ENCODE data around the gene TACC2. TPM values are rescaled to one million over a fixed set of nuclear protein-coding genes. Genes with fewer than 3 reads are reported as not detected.

TACC2 gene
- total and polyA plus RNA-seq, 3 experiments from 2014 or later, result not detected

DNA sequence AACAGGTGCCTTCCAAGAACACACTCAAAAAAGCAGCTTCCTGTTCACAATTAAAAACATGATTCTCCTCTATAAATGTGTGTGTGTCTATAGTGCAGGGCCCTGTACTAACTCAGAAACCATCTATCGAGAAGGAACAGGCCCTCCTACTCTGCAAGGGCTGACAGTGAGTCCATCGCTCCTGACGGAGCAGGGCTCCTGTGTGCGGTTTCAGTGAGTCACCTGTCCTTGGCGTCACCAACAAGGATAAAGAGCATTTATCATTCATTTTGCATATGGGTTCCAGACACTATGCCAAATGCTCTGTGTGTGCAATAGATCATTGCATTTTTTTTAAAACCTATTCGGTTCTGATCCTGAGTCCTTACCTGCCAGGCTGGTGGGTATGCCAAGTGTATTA lies 63.7 kb downstream of the TACC2 start:
- CTCF ChIA-PET, result no interaction called here

DNA sequence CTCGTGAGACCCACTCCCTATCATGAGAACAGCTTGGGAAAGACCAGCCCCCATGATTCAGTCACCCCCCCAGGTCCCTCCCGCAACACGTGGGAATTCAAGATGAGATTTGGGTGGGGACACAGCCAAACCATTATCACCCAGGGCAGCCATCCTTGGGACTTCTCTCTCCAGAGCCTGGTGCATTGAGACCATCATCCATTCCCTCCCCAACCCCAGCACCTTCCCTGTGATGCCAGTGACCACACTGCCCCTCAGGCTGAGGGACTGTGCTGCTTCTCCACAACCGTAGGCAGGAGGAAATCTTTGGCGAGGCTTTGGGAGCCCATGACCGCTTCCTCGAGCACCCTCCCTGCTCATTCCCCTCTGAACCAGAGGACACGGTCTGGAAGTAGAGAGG lies 64.4 kb downstream of the TACC2 start:
- H3K9me3 ChIP-seq (ENCODE audit: low read length), result no peaks in the 10 kb centered on the region
- Mint-ChIP-seq H3K4me1 (no peaks in the 10 kb centered on the region), H3K4me3 (no peak overlapping the region), H3K9me3 (peaks cover 0 to 7% (median 0%) of the 10 kb centered on the region in 5 donors), H3K27ac (no peak overlapping the region), H3K27me3 (peaks cover 9 to 14% of the 10 kb centered on the region in 2 donors), H3K36me3 (no peaks in the 10 kb centered on the region)
- no peak for DNase-seq
- H3K36me3 ChIP-seq (ENCODE audit: insufficient read depth, low read length), result no peaks in the 10 kb centered on the region
- no peak overlapping the region for H3K27ac ChIP-seq (ENCODE audit: low read depth, low read length)
- H3K27me3 ChIP-seq (ENCODE audit: insufficient read depth, low read length, poor library complexity, severe bottlenecking), result no peaks in the 10 kb centered on the region
- CTCF ChIA-PET, result no interaction called here
- no peak overlapping the region for H3K4me3 ChIP-seq (ENCODE audit: low read length)
- no peaks in the 10 kb centered on the region for H3K4me1 ChIP-seq (ENCODE audit: insufficient read depth, low read length)
- POLR2A ChIA-PET, result no interaction called here

More for the DNA sequence above, 63.7 kb downstream of the TACC2 start:
- H3K9me3 ChIP-seq (ENCODE audit: low read length), result no peaks in the 10 kb centered on the region
- no peak overlapping the region for H3K4me3 ChIP-seq (ENCODE audit: low read length)
- no peak overlapping the region for H3K27ac Mint-ChIP-seq
- H3K4me3 Mint-ChIP-seq, result no peak overlapping the region
- H3K36me3 Mint-ChIP-seq, result no peaks in the 10 kb centered on the region
- no peaks in the 10 kb centered on the region for H3K36me3 ChIP-seq (ENCODE audit: insufficient read depth, low read length)
- H3K4me1 ChIP-seq (ENCODE audit: insufficient read depth, low read length), result no peaks in the 10 kb centered on the region
- no peaks in the 10 kb centered on the region for H3K4me1 Mint-ChIP-seq
- POLR2A ChIA-PET, result no interaction called here
- H3K27me3 Mint-ChIP-seq, result peaks cover 7 to 16% of the 10 kb centered on the region in 2 donors
- no peak overlapping the region for H3K27ac ChIP-seq (ENCODE audit: low read depth, low read length)
- no peaks in the 10 kb centered on the region for H3K27me3 ChIP-seq (ENCODE audit: insufficient read depth, low read length, poor library complexity, severe bottlenecking)
- H3K9me3 Mint-ChIP-seq, result peaks cover 0 to 5% (median 0%) of the 10 kb centered on the region in 5 donors
- no peak for DNase-seq

DNA sequence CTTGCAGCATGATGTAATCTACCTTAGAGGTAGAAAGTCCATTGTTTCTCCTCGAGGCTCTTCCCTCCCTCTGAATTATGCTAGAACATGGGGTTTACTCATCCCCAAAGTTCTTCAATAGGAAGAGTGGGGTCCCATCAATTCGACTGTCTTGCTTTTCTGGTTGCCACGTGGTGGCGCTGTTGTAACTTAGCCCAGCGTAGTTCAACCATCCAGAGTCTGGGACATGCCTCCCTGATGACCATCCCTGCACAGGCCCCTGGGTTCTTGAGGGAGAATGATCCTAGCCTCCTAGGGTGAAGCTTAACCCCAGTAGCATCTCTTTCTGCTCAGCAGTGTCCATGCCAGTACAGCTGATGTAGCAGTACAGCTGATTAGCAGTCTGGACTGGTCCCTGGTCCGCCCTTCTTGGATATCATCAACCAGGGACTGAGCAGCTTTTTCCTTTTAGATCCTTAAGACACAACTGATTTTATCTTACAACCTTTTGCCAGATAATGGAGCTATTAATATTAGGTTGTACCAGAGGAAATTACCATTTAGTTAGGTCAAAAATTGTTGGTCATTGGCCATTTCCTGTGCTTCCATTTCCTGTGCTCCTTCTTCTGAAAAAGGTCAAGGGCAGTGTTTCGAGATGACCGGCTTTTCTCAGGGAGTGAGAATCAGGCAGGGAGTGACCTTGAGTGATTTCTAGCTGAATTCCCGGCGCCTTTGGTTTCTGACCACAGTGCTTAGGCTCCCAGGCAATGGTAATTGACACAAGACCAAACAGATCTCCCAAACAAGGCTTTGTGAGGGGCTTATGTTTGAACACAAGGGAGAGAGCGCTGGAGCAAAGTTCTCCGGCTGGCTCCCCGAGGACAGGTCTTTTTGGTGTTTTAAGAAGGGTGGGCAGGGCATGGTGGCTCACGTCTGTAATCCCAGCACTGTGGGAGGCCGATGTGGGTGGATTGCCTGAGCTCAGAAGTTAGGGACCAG lies 65.4 kb downstream of the TACC2 start:
- CTCF ChIA-PET, result no interaction called here
- H3K27ac Mint-ChIP-seq, result no peak overlapping the region
- Histone ChIP-seq H3K27me3 (ENCODE audit: insufficient read depth, low read length, poor library complexity, severe bottlenecking) (no peaks in the 10 kb centered on the region), H3K4me1 (ENCODE audit: insufficient read depth, low read length) (no peaks in the 10 kb centered on the region), H3K36me3 (ENCODE audit: insufficient read depth, low read length) (no peaks in the 10 kb centered on the region), H3K4me3 (ENCODE audit: low read length) (no peak overlapping the region), H3K27ac (ENCODE audit: low read depth, low read length) (no peak overlapping the region), H3K9me3 (ENCODE audit: low read length) (no peaks in the 10 kb centered on the region)
- no peaks in the 10 kb centered on the region for H3K36me3 Mint-ChIP-seq
- peaks cover 0 to 7% (median 0%) of the 10 kb centered on the region in 5 donors for H3K9me3 Mint-ChIP-seq
- POLR2A ChIA-PET, result no interaction called here
- H3K4me1 Mint-ChIP-seq, result no peaks in the 10 kb centered on the region
- DNase-seq, result no peak
- H3K4me3 Mint-ChIP-seq, result no peak overlapping the region
- H3K27me3 Mint-ChIP-seq, result peaks cover 9 to 11% of the 10 kb centered on the region in 2 donors

DNA sequence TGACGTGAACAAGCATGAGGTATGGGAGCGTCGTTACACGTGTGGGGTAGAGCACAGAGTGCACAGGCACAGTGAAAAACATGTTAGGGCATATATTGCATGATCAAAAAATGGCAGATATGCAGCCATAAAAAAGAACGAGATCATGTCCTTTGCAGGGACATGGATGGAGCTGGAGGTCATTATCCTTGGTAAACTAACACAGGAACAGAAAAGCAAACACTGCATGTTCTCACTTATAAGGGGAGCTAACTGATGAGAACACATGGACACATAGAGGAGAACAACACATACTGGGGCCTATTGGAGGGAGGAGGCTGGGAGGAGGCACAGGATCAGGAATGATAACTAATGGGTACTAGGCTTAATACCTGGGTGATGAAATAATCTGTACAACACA lies 66.3 kb downstream of the TACC2 start:
- CTCF ChIA-PET, result no interaction called here
- Mint-ChIP-seq H3K4me1 (no peaks in the 10 kb centered on the region), H3K4me3 (no peak overlapping the region), H3K27me3 (peaks cover 12 to 18% of the 10 kb centered on the region in 2 donors), H3K9me3 (peaks cover 0 to 7% (median 0%) of the 10 kb centered on the region in 5 donors), H3K36me3 (no peaks in the 10 kb centered on the region), H3K27ac (no peak overlapping the region)
- POLR2A ChIA-PET, result no interaction called here
- Histone ChIP-seq H3K27ac (ENCODE audit: low read depth, low read length) (no peak overlapping the region), H3K9me3 (ENCODE audit: low read length) (no peaks in the 10 kb centered on the region), H3K4me1 (ENCODE audit: insufficient read depth, low read length) (no peaks in the 10 kb centered on the region), H3K27me3 (ENCODE audit: insufficient read depth, low read length, poor library complexity, severe bottlenecking) (no peaks in the 10 kb centered on the region), H3K36me3 (ENCODE audit: insufficient read depth, low read length) (no peaks in the 10 kb centered on the region), H3K4me3 (ENCODE audit: low read length) (no peak overlapping the region)
- DNase-seq, result no peak

DNA sequence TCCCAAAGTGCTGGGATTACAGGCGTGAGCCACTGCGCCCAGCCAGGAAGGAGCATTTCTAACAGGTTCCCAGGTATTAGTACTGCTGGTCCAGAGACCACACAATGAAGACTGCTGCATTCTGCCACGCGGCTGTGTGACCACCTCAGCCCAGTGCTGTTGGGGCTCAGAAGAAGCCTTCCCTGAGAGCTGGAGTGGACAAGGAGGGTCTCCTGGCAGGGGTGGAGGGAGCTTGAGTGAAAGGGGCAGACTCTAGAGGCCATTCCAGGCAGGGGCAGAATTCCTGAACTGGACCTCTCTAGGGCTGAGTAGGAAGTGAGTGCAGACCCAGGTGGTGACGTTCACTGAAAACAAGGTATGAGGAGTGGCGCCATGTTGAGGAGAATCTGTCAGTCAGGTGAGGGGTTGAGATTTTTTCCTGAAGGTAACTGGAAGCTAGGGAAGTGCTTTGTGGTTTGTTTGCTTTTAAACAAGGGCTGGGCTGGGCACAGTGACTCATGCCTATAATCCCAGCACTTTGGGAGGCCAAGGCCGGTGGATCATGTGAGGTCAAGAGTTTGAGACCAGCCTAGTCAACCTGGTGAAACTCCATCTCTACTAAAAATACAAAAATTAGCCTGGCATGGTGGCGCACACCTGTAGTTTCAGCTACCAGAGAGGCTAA lies 67.6 kb downstream of the TACC2 start:
- Mint-ChIP-seq H3K4me3 (no peak overlapping the region), H3K4me1 (no peaks in the 10 kb centered on the region), H3K27me3 (peaks cover 10 to 18% of the 10 kb centered on the region in 2 donors), H3K36me3 (no peaks in the 10 kb centered on the region), H3K9me3 (peaks cover 0 to 7% (median 0%) of the 10 kb centered on the region in 5 donors), H3K27ac (no peak overlapping the region)
- no peak overlapping the region for H3K4me3 ChIP-seq (ENCODE audit: low read length)
- no peaks in the 10 kb centered on the region for H3K27me3 ChIP-seq (ENCODE audit: insufficient read depth, low read length, poor library complexity, severe bottlenecking)
- DNase-seq, result no peak
- ChIA-PET POLR2A (no interaction called here), CTCF (no interaction called here)
- no peaks in the 10 kb centered on the region for H3K9me3 ChIP-seq (ENCODE audit: low read length)
- no peaks in the 10 kb centered on the region for H3K4me1 ChIP-seq (ENCODE audit: insufficient read depth, low read length)
- no peaks in the 10 kb centered on the region for H3K36me3 ChIP-seq (ENCODE audit: insufficient read depth, low read length)
- no peak overlapping the region for H3K27ac ChIP-seq (ENCODE audit: low read depth, low read length)

DNA sequence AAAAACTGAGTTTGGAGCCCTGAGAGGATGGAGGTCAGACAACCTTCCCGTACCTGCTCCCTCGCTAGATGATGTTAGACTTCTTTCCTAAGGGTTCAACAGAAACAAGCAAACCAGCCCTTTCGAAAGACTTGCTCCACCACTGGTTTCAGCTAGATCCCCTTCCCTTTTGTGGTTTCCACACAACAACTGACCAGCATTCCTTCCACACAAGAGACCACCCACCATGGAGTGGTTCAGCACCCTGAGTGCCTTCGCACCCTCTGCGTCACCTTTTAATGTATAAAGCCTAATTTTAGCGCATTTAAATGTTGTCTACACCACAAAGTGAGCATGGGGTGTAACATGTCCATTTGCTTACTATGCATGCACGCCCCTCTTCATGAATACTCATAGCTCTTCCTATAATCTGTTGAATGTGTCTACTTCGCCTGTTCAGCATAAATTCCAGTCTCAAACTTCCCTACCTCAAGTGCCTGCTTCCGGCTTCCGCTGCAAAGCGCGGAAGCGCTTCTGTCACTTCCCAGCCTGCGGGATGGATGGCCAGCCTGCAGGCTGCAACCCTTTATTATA lies 69.0 kb downstream of the TACC2 start:
- POLR2A ChIA-PET, result no interaction called here
- no peaks in the 10 kb centered on the region for H3K4me1 Mint-ChIP-seq

DNA sequence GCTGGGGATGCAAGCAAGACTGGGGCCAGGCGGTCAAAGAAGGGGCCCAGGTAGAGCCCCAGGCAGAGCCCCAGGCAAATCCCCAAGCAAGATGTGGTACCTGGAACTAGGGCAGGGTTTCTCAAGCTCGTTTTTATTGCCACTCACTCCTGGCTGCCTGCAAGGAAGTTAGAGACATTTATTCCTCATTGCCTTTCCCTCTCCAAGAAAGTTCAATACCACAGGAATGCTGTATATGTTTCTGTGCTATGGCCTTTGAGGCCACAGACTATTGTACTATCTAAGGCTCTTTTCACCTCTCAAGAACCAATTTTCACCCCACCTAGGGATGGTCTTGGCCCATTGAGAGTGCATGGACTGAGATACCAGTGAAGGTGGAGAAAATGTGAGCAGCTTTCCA lies 71.3 kb downstream of the TACC2 start:
- Mint-ChIP-seq H3K9me3 (peaks cover 0 to 4% (median 0%) of the 10 kb centered on the region in 5 donors), H3K27me3 (peaks cover 5 to 7% of the 10 kb centered on the region in 2 donors), H3K4me3 (no peak overlapping the region), H3K4me1 (no peaks in the 10 kb centered on the region), H3K27ac (no peak overlapping the region), H3K36me3 (no peaks in the 10 kb centered on the region)
- no peaks in the 10 kb centered on the region for H3K36me3 ChIP-seq (ENCODE audit: insufficient read depth, low read length)
- H3K27me3 ChIP-seq (ENCODE audit: insufficient read depth, low read length, poor library complexity, severe bottlenecking), result no peaks in the 10 kb centered on the region
- H3K4me3 ChIP-seq (ENCODE audit: low read length), result no peak overlapping the region
- no peak overlapping the region for H3K27ac ChIP-seq (ENCODE audit: low read depth, low read length)
- DNase-seq, result no peak
- H3K9me3 ChIP-seq (ENCODE audit: low read length), result no peaks in the 10 kb centered on the region
- POLR2A ChIA-PET, result no interaction called here
- no peaks in the 10 kb centered on the region for H3K4me1 ChIP-seq (ENCODE audit: insufficient read depth, low read length)
- CTCF ChIA-PET, result no interaction called here

More for the DNA sequence above, 69.0 kb downstream of the TACC2 start:
- no peaks in the 10 kb centered on the region for H3K27me3 ChIP-seq (ENCODE audit: insufficient read depth, low read length, poor library complexity, severe bottlenecking)
- no peak overlapping the region for H3K27ac Mint-ChIP-seq
- H3K4me3 ChIP-seq (ENCODE audit: low read length), result no peak overlapping the region
- no peak for DNase-seq
- no peaks in the 10 kb centered on the region for H3K36me3 Mint-ChIP-seq
- H3K9me3 ChIP-seq (ENCODE audit: low read length), result no peaks in the 10 kb centered on the region
- peaks cover 10 to 16% of the 10 kb centered on the region in 2 donors for H3K27me3 Mint-ChIP-seq
- H3K9me3 Mint-ChIP-seq, result peaks cover 0 to 5% (median 0%) of the 10 kb centered on the region in 5 donors
- no peaks in the 10 kb centered on the region for H3K36me3 ChIP-seq (ENCODE audit: insufficient read depth, low read length)
- CTCF ChIA-PET, result no interaction called here
- H3K27ac ChIP-seq (ENCODE audit: low read depth, low read length), result no peak overlapping the region
- H3K4me3 Mint-ChIP-seq, result no peak overlapping the region
- no peaks in the 10 kb centered on the region for H3K4me1 ChIP-seq (ENCODE audit: insufficient read depth, low read length)

Measured in CD8-positive, alpha-beta memory T cell (primary cell).